Liver (tissue), 9 donors: Measurements from ENCODE around the gene ARHGAP32. TPM values are rescaled to one million over a fixed set of nuclear protein-coding genes. Genes with fewer than 3 reads are reported as not detected.

Experiments used
- DNase-seq: peaks from one replicate; pipeline ENCODE4 v3.0.0-alpha.2; 2017; ENCODE audit warnings: low spot score
- H3K27ac ChIP-seq, 2 donors: one replicate each; pipeline ENCODE4 v1.7.0; 2013; ENCODE audit warnings: inconsistent platforms in 2 of 2, low read length in 2 of 2, control low read depth in 1 of 2, low read depth in 1 of 2, mild to moderate bottlenecking in 1 of 2
- H3K27me3 ChIP-seq, 4 donors: one replicate each; pipeline versions ENCODE4 v1.6.1 to v1.7.0; 2013; ENCODE audit warnings: low read length in 3 of 4, inconsistent platforms in 1 of 4, mild to moderate bottlenecking in 1 of 4, moderate library complexity in 1 of 4; ENCODE audit not compliant: control insufficient read depth in 4 of 4, insufficient read depth in 4 of 4
- H3K36me3 ChIP-seq, 4 donors: one replicate each; pipeline versions ENCODE4 v1.6.1 to v1.7.0; 2013; ENCODE audit warnings: low read length in 3 of 4, mild to moderate bottlenecking in 3 of 4, low read depth in 1 of 4, moderate library complexity in 1 of 4; ENCODE audit not compliant: control insufficient read depth in 4 of 4, insufficient read depth in 3 of 4
- H3K4me1 ChIP-seq, 4 donors: one replicate each; pipeline versions ENCODE4 v1.6.1 to v1.7.0; 2013; ENCODE audit warnings: low read length in 3 of 4, mild to moderate bottlenecking in 3 of 4, moderate library complexity in 1 of 4; ENCODE audit not compliant: control insufficient read depth in 4 of 4, insufficient read depth in 4 of 4
- H3K4me3 ChIP-seq, 3 donors: one replicate each; pipeline versions ENCODE4 v1.6.1 to v1.7.0; 2013; ENCODE audit warnings: low read length in 3 of 3, control low read depth in 1 of 3, low read depth in 1 of 3, mild to moderate bottlenecking in 1 of 3
- H3K9ac ChIP-seq, 2 donors: one replicate each; pipeline ENCODE4 v1.7.0; 2013; ENCODE audit warnings: low read length in 2 of 2, mild to moderate bottlenecking in 2 of 2, moderate library complexity in 2 of 2, control low read depth in 1 of 2, low read depth in 1 of 2
- H3K9me3 ChIP-seq, 4 donors: one replicate each; pipeline versions ENCODE4 v1.6.1 to v1.7.0; 2013; ENCODE audit warnings: low read length in 3 of 4; ENCODE audit not compliant: control insufficient read depth in 4 of 4
- CTCF ChIP-seq: fragments of 150-350 bp; IDR thresholded peaks from 2 replicates; pipeline ENCODE4 v1.5.1; 2017; ENCODE audit warnings: improper control_type of control experiment, low read depth, low read length; ENCODE audit not compliant: missing input control
- EGR1 ChIP-seq, 2 donors: IDR thresholded peaks; 2 replicates each; pipeline ENCODE4 v1.6.1; 2016 to 2018; ENCODE audit warnings: antibody characterized with exemption in 2 of 2, low read depth in 2 of 2
- FOXA1 ChIP-seq: IDR thresholded peaks from 2 replicates; pipeline ENCODE4 v1.6.1; 2016; ENCODE audit warnings: antibody characterized with exemption
- FOXA2 ChIP-seq: IDR thresholded peaks from 2 replicates; pipeline ENCODE4 v1.6.1; 2016; ENCODE audit warnings: antibody characterized with exemption
- GABPA ChIP-seq, 2 donors: IDR thresholded peaks in 1 of 2; conservative IDR thresholded peaks in 1 of 2; 2 replicates each; pipeline ENCODE4 v1.6.1; 2016; ENCODE audit warnings: antibody characterized with exemption in 2 of 2, mild to moderate bottlenecking in 1 of 2, moderate library complexity in 1 of 2
- HNF4A ChIP-seq, 2 donors: conservative IDR thresholded peaks; 2 replicates each; pipeline ENCODE4 v1.6.1; 2016; ENCODE audit warnings: antibody characterized with exemption in 2 of 2, mild to moderate bottlenecking in 2 of 2
- MAX ChIP-seq: IDR thresholded peaks from 2 replicates; pipeline ENCODE4 v1.6.1; 2016; ENCODE audit warnings: antibody characterized with exemption
- NR2F2 ChIP-seq: IDR thresholded peaks from 2 replicates; pipeline ENCODE4 v1.6.1; 2016; ENCODE audit warnings: antibody characterized with exemption
- RAD21 ChIP-seq, 2 donors: IDR thresholded peaks; 2 replicates each; pipeline ENCODE4 v1.6.1; 2016; ENCODE audit warnings: antibody characterized with exemption in 2 of 2, mild to moderate bottlenecking in 2 of 2
- RXRA ChIP-seq, 2 donors: IDR thresholded peaks; 2 replicates each; pipeline ENCODE4 v1.6.1; 2017 to 2018; ENCODE audit warnings: antibody characterized with exemption in 2 of 2, mild to moderate bottlenecking in 1 of 2
- SP1 ChIP-seq: IDR thresholded peaks from 2 replicates; pipeline ENCODE4 v1.6.1; 2018; ENCODE audit warnings: antibody characterized with exemption, mild to moderate bottlenecking
- TAF1 ChIP-seq: conservative IDR thresholded peaks from 2 replicates; pipeline ENCODE4 v1.6.1; 2016; ENCODE audit warnings: antibody characterized with exemption, mild to moderate bottlenecking
- YY1 ChIP-seq: IDR thresholded peaks from 2 replicates; pipeline ENCODE4 v1.6.1; 2016; ENCODE audit warnings: antibody characterized with exemption, mild to moderate bottlenecking
- WGBS: extraction: QIAGEN DNeasy Blood & Tissue Kit; methylation state at CpG from one replicate; pipeline ENCODE4 v1.1.7; 2013; 5-methylcytosine and 5-hydroxymethylcytosine counted together
- polyA plus RNA-seq, 2 donors: library from polyadenylated mRNA; stranded (reverse) in 1 of 2; unstranded in 1 of 2; fragments of 200-250 nt in 1 of 2; fragments of >200 nt in 1 of 2; fragmentation: Nextera tagmentation in 1 of 2; extraction: Ambion mirVana in 1 of 2; gene quantifications; one replicate each; pipeline versions ENCODE4 v1.2.1 to v1.2.3, GENCODE V29; 2013 to 2015
- total RNA-seq, 2 donors: library from RNA; depleted of rRNA; stranded (reverse); fragments of >200 nt; gene quantifications; one replicate each; pipeline ENCODE4 v1.2.3, GENCODE V29; 2014
- TF ChIP-seq, protein P1 (sequence below): IDR thresholded peaks from 2 replicates; pipeline ENCODE4 v1.6.1; 2016; ENCODE audit warnings: antibody characterized with exemption
- TF ChIP-seq, protein P2 (sequence below): IDR thresholded peaks from 2 replicates; pipeline ENCODE4 v1.6.1; 2016; ENCODE audit warnings: antibody characterized with exemption
- donor health status: healthy.
- donor health status: healthy.
- donor health status: healthy.
- donor health status: healthy.
- donor health status: healthy.

Gene ARHGAP32
- total and polyA plus RNA-seq, 4 donors: 1.8 to 13.1 (median 2.6) TPM

GRCh38 chr11:128941573-128942271 lies 250.4 kb downstream of the ARHGAP32 start:
- TF ChIP-seq NR2F2: no peak
- TF ChIP-seq CTCF: no peak
- TF ChIP-seq HNF4A (conservative IDR thresholded peaks at IDR 0.05): no peak
- no peak for TF ChIP-seq TAF1
- no peak for TF ChIP-seq RAD21 (IDR thresholded peaks at IDR 0.05)
- TF ChIP-seq YY1: no peak
- no peak for TF ChIP-seq MAX
- TF ChIP-seq FOXA2: no peak
- TF ChIP-seq RXRA (IDR thresholded peaks at IDR 0.05): no peak
- TF ChIP-seq SP1: no peak
- H3K27ac ChIP-seq: no peak overlapping the region
- no peaks in the 10 kb centered on the region for H3K4me1 ChIP-seq
- no peaks in the 10 kb centered on the region for H3K9me3 ChIP-seq
- no peak for DNase-seq
- 93% methylated on average over 14 of the region's 14 CpGs for WGBS
- H3K36me3 ChIP-seq: no peaks in the 10 kb centered on the region
- no peak overlapping the region for H3K4me3 ChIP-seq
- no peaks in the 10 kb centered on the region for H3K27me3 ChIP-seq
- no peak overlapping the region for H3K9ac ChIP-seq

- Histone ChIP-seq H3K4me3 (no peak overlapping the region), H3K9ac (no peak overlapping the region), H3K9me3 (no peaks in the 10 kb centered on the region), H3K4me1 (no peaks in the 10 kb centered on the region), H3K36me3 (no peaks in the 10 kb centered on the region), H3K27ac (no peak overlapping the region), H3K27me3 (no peaks in the 10 kb centered on the region)
- DNase-seq: no peak
- 77% methylated on average over 8 of the region's 8 CpGs for WGBS
- TF ChIP-seq TAF1: no peak
- TF ChIP-seq GABPA (IDR thresholded peaks at IDR 0.05 in 1 of 2, conservative IDR thresholded peaks at IDR 0.05 in 1 of 2): no peak
- TF ChIP-seq FOXA2: no peak
- TF ChIP-seq HNF4A (conservative IDR thresholded peaks at IDR 0.05): no peak
- no peak for TF ChIP-seq EGR1 (IDR thresholded peaks at IDR 0.05; ENCODE audit: low read depth in 2 of 2)
- TF ChIP-seq, protein P1, sequence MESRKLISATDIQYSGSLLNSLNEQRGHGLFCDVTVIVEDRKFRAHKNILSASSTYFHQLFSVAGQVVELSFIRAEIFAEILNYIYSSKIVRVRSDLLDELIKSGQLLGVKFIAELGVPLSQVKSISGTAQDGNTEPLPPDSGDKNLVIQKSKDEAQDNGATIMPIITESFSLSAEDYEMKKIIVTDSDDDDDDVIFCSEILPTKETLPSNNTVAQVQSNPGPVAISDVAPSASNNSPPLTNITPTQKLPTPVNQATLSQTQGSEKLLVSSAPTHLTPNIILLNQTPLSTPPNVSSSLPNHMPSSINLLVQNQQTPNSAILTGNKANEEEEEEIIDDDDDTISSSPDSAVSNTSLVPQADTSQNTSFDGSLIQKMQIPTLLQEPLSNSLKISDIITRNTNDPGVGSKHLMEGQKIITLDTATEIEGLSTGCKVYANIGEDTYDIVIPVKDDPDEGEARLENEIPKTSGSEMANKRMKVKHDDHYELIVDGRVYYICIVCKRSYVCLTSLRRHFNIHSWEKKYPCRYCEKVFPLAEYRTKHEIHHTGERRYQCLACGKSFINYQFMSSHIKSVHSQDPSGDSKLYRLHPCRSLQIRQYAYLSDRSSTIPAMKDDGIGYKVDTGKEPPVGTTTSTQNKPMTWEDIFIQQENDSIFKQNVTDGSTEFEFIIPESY: no peak
- TF ChIP-seq MAX: no peak
- no peak for TF ChIP-seq RAD21 (IDR thresholded peaks at IDR 0.05)
- TF ChIP-seq, protein P2, sequence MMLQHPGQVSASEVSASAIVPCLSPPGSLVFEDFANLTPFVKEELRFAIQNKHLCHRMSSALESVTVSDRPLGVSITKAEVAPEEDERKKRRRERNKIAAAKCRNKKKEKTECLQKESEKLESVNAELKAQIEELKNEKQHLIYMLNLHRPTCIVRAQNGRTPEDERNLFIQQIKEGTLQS: no peak
- no peak for TF ChIP-seq NR2F2
- no peak for TF ChIP-seq FOXA1
Measured at GRCh38 chr11:128941110-128941509, 251.0 kb downstream of the ARHGAP32 start.
